HG03520 (cell line): ENCODE data around the gene MR1.

ENCODE experiments used
- ATAC-seq: cut with Tn5 transposase; IDR thresholded peaks from one replicate; pipeline ENCODE4 v1.9.1; 2021; ENCODE audit warnings: mild to moderate bottlenecking, moderate library complexity; ENCODE audit not compliant: unreplicated experiment

Gene MR1

GRCh38 chr1:181033799-181034451 is at the start of gene MR1:
Gene MR1, plus strand, starts transcription at chr1:181033983. Its CDS starts 25 bp downstream, at chr1:181034008.
- peak; percentile 93 for ATAC-seq

DNA sequence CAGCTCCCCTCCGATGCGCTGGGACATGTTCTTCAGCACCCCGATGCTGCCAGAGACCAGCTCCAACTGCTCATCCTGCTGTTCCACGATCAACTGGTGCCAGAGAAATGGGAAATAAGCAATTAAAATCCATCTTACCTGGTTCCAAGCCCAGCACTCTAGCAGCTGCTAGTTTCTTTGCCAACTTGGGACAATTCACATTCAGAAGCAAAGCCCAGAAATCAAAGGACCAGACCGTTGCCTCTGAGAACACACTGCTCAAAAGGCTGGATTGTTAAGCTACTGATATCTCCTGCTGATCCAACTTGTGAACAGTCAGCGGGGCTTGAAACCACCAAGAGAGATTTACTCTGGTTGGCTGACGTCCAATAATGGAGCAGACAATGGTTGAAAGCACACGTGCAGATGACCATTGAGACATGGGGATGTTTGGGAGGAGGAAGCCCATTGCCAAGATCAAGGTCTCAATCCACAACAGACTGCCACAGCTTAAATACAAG is 45.5 kb upstream of the MR1 start:
- ATAC-seq: no peak

- no peak for ATAC-seq
Measured at GRCh38 chr1:180994262-180994661, 39.5 kb upstream of the MR1 start.

- no peak for ATAC-seq
Measured at GRCh38 chr1:180997843-180998504, 35.8 kb upstream of the MR1 start.

GRCh38 chr1:181001091-181001780 is 32.5 kb upstream of the MR1 start:
- no peak for ATAC-seq

DNA sequence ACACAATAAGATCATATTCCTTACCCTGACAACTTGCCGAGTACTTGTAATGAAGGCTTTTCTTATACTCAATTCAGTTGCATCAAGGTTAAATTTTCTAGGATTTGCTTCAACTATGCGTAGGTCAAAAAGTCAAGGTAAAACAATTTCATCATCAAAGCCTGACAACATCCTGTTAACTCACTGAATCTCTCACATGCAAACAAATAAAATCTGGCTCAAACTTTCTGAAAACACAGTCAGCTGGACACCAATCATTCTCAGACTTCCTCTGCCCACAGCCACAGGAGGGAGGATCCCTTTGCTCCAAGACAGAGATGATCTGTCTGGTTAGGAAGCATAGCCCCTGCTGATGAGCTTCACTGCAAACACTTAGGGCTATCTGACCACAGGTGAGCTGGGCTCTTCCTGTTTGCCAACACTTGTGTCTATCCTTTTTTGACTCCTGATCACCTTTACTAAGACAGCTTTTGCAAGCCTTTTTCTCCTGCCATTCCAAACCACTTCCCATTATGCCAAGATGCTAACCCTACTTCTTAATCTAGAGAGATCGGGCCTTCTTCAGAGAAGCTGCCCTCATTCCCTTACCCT is 31.1 kb upstream of the MR1 start:
- ATAC-seq: no peak

- no peak for ATAC-seq
Measured at GRCh38 chr1:181010789-181011188, 23.0 kb upstream of the MR1 start.

DNA sequence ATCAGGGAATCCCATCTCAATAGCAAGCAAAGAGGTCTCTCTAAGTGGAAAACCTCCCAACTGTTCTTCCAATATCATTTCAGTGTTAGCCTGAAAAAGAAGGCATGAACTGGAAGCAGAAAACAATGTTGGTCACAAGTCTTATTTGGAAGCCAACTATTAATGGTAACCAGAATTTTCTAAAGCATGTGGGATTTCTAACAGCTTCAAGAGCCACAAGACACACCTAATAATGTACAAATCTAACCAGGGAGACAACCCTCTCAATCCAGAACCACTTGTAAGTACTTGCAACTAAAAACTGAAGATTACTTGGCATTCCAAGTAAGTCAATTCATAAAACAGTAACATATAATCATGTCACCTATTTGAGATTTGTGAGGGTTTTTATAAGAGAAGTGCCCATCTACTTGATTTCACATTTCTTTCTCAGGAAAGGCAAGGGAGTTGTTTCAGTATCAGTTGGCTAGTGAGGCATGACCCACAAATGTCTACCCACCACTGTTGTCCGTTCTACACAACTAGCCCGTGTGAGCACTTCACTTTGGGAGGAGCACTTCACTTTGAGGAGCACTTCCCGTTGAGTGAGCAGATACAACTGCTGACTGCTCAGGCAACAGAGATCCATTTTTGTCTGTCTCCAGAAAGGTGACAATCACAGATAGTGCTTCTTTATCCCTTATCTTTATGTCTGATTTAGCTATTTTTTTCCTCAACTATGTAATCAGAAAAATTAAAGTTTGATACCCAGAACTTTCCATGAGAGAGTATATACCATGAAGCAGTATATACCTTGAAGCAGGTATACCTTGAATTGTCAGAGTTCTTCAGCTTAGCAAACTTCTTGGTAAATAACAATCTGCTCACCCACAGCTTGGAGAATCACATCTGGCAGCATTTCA is 22.2 kb upstream of the MR1 start:
- no peak for ATAC-seq

DNA sequence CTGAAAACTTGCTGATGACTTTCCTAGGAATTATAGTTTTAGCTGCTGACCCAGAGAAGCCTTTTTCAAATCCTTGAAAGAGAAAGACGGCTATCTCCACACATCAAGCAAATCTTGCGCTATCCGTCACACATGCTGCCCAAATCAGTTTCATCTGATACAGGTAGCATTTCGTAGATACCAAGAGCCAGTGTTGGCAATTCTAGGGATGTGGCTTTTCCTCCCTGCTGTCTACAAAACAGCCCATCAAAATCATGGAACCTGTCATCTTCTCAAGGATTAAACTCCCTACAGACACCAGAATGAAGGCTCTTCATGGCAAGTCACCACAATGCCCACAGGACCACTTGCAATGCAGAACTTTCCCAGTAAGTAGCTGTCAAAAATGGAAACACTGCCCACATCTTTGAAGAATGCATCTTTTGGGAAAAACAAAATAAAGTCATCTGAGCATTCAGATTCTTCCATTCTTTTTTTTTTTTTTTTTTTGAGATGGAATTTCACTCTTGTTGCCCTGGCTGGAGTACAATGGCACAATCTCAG is 21.5 kb upstream of the MR1 start:
- no peak for ATAC-seq

- no peak for ATAC-seq
Measured at GRCh38 chr1:181013144-181013543, 20.6 kb upstream of the MR1 start.

DNA sequence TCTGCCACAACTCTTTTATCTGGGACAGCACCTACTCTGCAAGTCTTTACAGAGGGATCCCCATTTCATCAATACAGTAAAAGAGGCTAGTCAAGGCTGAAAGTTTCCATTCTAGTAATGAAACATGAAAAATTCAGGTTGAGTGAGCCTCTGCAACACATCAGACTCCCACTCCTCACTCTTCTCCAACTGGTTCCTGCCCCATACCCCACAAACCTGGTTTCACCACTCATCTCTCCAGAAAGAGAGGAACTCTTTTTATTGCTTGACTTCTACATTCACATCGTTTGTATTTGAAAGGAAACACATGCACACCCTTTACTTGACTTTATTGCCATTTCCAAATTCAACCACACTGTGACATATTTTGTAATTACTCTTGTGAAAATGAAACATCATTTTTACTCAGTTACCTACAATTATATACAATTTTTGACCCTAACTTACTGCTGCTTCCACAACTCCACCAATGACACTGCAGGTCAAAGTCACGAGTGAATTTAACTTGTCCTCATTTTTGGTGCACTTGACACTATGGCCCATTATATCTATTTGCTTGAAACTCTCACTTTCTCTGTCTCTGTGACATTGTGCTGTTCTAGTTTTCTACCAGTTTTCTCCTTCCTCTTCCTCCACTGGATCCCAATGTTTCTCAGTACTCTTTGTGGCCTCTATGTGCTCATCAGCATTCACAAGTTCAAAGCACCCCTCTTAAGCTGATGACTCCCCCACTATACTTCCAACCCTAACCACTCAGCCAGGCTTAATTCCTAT is 19.1 kb upstream of the MR1 start:
- no peak for ATAC-seq

- no peak for ATAC-seq
Measured at GRCh38 chr1:181015251-181015615, 18.6 kb upstream of the MR1 start.

DNA sequence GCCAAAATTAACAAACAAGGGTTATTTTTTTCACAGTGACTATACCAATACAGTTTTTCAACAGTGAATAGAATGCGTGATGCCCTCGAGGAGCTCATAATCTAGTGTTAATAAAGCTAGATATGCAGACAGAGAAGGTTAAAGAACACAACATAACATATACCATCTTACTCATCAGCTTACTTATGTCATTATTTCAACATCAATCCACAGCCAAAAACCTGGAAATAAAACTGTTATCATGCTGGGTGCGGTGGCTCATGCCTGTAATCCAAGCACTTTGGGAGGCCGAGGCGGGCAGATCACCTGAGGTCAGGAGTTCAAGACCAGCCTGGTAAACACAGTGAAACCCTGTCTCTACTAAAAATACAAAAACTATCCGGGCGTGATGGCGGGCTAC is 17.2 kb upstream of the MR1 start:
- ATAC-seq: no peak

GRCh38 chr1:181018901-181019681 is 14.7 kb upstream of the MR1 start:
- ATAC-seq: no peak

GRCh38 chr1:181021159-181021558 is 12.6 kb upstream of the MR1 start:
- ATAC-seq: no peak

- peak; percentile 12 for ATAC-seq
Measured at GRCh38 chr1:181021811-181022434, 11.9 kb upstream of the MR1 start.

DNA sequence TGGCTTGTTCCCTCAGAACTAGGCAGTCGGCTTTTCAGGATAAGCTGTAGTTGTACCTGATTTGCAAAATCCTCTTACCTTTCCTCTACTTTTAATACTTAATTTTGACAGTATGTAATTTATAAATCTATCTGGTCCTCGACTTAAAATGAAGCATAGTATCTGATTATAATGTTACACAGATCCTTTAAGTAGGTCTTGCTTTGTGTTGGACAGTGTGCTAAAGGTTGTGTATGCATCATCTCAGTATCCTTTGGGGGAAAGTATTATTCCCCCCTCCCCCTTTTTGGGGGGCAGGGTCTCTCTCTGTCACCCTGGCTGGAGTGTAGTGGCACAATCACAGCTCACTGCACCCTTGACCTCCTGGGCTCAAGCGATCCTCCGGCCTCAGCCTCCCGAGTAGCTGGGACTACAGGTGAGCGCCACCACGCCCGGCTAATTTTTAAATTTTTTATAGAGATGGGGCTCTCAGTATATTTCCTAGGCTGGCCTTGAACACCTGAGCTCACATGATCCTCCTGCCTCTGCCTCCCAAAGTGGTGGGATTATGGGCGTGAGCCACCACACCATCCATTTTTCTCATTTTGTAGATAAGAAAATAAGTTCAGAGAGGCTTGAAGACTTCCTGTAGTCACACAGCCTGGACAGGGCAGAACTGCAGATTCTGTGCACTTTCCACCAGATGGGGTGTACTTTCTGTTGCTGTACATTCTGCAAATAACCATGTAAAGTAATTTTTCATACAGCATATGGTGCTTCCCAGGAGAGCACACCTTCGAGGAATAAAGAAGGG is 10.3 kb upstream of the MR1 start:
- ATAC-seq: no peak

DNA sequence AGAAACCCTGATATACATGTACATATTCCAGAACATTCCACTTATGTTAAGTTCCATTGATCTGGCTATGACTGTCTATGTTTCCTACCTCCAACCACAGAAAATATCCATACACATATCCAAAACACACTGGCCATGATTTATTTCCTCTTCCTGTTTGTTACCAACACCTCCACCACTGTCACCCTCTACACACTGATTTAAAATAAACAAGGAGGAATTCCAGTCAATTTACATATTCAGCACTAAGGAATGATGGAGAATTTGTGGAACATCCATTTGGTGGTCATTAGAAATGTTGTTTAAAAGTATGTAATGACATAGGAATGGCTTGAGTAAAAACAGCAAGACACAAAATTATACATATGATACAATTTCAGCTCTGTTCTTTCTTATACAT is 5.6 kb upstream of the MR1 start:
- no peak for ATAC-seq
